ENCODE measurements around the gene KRTAP6-3.

DNA sequence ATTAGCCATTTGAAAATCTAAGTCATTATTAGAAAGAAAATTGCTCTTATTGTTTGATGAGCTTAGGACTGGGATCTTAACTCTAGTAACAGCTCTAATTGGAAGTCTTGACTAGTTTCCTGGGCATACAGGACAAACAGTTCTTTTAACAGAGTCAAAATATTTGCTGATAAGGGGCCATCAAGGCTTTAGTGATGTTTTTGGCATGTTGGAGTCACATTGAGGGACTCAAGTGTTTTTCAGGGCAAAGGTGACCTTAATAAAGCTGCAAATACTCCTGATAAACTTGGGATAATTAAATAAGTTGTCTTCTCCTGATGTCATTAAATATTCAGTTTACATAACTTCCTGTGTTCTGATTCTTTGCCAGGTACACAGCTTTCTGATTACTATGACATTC, 24.6 kb upstream of the KRTAP6-3 start:
- TF ChIP-seq EZH2 (IDR thresholded peaks at IDR 0.05) (no peak), POLR2AphosphoS5 (IDR thresholded peaks at IDR 0.05; ENCODE audit: borderline replicate concordance, low read depth, low read length) (no peak)
